ENCODE measurements around the gene MASP2.
A peak's percentile ranks its signal among the peaks of the same experiment; 100 is the strongest.
"Not testable (repeated sequence)": the region's sequence is repeated elsewhere in the genome, so short reads cannot be mapped to it uniquely, and the experiment has no call there.

The MASP2 gene

DNA sequence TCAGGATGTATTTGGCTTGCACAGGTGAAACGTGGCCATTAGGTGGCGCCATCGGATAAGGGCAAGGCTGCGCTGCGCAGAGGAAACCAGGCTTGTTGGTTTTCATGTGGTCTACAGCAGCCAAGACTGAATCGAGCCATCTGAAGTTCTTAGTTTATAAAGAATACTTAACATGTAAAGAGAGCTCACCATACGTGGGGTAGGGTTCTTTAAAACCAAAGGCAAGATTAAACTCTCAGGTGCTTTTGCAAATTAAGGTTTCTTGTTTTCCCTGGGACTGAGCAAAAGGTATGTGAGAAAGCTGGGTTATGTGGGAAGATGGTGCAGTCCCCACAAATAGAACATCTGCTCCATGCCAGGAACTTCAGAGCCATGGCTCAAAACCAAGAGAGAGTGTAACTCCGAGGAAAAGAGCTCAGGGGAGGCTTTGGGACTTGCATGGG is 9.3 kb downstream of the MASP2 start:
- DNase-seq (ENCODE audit: low read depth) = peak; percentile 63

- DNase-seq (ENCODE audit: low read depth) = not testable (repeated sequence)
Observed at GRCh38 chr1:11037019-11037739, 9.9 kb downstream of the MASP2 start.

GRCh38 chr1:11031624-11032262 is 15.3 kb downstream of the MASP2 start:
- DNase-seq (ENCODE audit: low read depth) = no peak

GRCh38 chr1:11030865-11031264 is 16.2 kb downstream of the MASP2 start:
- no peak for DNase-seq (ENCODE audit: low read depth)

DNA sequence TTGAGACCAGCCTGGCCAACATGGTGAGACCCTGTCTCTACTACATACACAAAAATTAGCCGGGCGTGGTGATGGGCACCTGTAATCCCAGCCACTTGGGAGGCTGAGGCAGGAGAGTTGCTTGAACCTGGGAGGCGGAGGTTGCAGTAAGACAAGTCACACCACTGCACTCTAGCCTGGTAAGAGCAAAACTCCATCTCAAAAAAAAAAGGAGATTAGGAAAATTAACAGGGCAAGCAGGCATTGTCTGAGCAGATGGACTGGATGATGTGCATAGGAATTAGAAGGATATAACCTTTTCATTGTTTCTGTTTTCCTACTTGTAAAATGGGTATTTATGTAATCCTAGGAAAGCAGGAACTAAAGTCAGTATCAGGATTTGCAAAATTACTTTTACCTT is 19.0 kb downstream of the MASP2 start:
- DNase-seq (ENCODE audit: low read depth) = no peak

GRCh38 chr1:11027316-11027715 is 19.7 kb downstream of the MASP2 start:
- DNase-seq (ENCODE audit: low read depth) = no peak

GRCh38 chr1:11026903-11027302 is 20.1 kb downstream of the MASP2 start:
- DNase-seq (ENCODE audit: low read depth) = no peak

- no peak for DNase-seq (ENCODE audit: low read depth)
Observed at GRCh38 chr1:11026052-11026451, 21.0 kb downstream of the MASP2 start.

GRCh38 chr1:11025618-11026017 is 21.4 kb downstream of the MASP2 start:
- DNase-seq (ENCODE audit: low read depth) = no peak

DNA sequence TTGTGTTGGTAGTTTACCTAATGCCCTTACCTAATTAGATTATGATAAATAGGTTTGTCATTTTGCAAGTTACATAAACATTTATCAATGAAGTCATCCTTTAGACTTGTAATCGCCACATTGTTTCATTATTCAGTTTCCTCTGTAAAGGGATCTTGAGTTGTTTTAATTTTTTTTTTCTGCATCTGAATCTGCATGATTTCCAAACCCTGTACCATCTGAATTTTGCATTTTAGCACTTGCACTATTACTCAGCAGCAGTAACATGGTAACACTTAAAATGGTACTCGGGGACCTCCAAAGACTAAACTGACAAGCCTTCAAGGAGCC is 22.2 kb downstream of the MASP2 start:
- no peak for DNase-seq (ENCODE audit: low read depth)

GRCh38 chr1:11024154-11024873 is 22.7 kb downstream of the MASP2 start:
- no peak for DNase-seq (ENCODE audit: low read depth)

DNA sequence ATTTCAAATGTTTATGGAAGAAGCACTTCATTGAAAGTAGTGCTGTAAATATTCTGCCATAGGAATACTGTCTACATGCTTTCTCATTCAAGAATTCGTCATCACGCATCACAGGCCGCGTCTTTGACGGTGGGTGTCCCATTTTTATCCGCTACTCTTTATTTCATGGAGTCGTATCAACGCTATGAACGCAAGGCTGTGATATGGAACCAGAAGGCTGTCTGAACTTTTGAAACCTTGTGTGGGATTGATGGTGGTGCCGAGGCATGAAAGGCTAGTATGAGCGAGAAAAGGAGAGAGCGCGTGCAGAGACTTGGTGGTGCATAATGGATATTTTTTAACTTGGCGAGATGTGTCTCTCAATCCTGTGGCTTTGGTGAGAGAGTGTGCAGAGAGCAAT is 23.8 kb downstream of the MASP2 start:
- no peak for DNase-seq (ENCODE audit: low read depth)

DNA sequence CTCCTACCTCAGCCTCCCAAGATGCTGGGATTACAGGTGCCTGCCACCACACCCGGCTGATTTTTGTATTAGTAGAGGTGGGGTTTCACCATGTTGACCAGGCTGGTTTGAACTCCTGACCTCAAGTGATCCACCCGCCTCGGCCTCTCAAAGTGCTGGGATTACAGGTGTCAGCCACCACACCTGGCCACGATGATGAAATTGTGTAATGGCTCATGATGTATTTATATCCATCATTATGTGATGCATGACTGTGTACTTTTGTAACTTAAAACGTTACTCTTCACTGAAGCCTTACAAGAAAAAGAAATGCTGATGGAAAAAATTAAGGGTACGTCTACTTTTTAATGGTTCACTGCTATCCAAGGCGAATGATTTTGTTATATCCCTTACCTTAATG is 27.1 kb downstream of the MASP2 start:
- DNase-seq (ENCODE audit: low read depth) = no peak

GRCh38 chr1:11019358-11019757 is 27.7 kb downstream of the MASP2 start:
- DNase-seq (ENCODE audit: low read depth) = not testable (repeated sequence)

GRCh38 chr1:11013160-11013531 is 33.9 kb downstream of the MASP2 start:
- no peak for DNase-seq (ENCODE audit: low read depth)

DNA sequence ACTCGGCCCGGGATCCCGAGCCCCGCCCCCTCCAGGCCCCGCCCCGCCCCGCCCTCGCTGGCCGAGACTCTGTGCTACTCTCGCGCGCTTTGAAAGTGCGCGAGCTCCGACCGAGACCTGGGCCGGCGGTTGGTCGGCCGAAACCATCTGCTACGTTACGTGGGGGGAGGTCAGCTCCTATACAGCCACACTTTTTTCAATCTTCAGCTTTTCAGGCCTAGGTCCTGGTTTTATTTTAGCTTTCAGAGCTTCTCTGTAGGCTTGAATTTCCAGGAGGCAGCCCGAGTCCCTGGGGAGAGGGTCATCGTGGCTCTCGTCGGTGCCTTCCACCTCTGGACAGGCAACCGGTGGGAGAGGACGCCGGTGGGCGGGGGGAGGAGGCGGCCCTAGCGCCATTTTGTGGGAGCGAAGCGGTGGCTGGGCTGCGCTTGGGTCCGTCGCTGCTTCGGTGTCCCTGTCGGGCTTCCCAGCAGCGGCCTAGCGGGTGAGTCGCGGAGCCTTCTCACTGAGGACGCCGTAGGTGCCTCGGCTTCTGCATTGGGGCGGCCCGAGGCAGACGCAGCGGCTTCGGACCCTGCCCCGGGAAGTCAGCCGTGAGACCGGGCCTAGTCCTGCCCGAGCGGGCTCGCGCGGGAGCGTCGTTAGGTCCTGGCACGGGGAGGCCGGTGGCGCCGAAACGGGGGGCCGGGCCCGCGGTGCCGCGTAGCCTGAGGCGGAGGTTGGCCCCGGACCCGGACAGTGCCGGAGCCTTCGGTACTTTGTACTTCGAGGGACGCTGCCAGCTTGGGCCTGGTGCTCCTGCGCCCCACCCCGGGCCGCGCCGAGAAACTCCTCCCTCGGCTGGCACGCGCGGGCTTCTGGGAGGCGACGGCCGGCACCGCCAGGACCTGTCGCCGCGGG is 34.5 kb downstream of the MASP2 start, which contains the start of gene TARDBP:
Gene TARDBP (plus strand): TSS at position 395 of the 900 bp plus-strand sequence. CDS start 1,074 bp downstream, outside the sequence.
- DNase-seq (ENCODE audit: low read depth) = peak; percentile 80

DNA sequence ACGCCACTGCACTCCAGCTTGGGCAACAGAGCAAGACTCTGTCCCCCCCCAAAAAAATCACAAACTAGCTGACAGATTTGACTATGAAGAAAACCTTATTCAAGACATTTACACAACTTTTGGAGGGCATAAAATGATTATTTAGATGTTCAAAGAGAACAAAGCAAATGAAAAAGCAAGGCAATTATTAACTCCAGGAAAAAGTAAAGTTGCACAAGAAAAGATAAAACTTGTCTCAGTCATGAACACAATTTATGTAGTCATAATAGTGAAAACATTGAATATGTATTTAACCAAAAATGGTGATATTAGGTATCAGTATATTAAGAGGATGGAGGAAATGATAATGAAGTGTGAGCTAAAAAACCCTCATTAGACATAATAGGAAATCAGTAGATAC is 46.5 kb downstream of the MASP2 start:
- no peak for DNase-seq (ENCODE audit: low read depth)

DNA sequence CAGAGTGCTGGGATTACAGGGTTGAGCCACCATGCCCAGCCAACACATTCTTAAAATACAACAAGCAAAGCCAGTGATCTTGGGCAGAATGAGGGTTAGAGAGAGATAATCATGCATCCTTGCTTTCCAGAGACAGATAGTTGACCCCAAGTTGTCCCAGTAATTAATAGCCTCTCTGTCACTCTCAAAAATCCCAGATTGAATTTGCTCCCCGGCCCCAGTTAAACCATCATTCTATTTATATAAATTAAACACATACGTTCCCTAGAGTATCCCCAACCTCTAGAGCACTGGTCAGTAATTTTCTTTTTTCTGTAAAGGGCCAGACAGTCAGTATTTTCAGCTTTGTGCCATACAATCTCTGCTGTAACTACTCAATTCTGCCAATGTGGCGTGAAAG is 50.9 kb downstream of the MASP2 start:
- DNase-seq (ENCODE audit: low read depth) = no peak

DNA sequence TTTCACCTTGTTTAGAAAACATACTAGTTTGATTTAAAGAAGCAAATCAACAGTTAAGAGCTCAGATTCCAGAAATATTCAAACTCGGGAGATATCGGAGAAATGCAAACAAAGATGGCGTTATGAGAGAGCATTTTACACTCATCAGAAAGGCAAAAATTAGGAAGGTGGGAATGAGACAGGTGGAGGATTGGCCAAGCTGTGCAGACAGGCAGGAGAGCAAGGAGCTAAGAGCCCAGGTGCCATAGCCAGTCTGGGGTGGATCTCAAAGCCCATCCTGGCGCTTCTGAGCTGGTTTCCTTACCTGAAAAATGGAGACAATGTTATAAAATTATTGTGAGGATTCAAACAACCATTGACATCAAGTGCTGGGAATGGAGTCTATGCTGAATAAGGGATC is 54.2 kb downstream of the MASP2 start:
- no peak for DNase-seq (ENCODE audit: low read depth)

DNA sequence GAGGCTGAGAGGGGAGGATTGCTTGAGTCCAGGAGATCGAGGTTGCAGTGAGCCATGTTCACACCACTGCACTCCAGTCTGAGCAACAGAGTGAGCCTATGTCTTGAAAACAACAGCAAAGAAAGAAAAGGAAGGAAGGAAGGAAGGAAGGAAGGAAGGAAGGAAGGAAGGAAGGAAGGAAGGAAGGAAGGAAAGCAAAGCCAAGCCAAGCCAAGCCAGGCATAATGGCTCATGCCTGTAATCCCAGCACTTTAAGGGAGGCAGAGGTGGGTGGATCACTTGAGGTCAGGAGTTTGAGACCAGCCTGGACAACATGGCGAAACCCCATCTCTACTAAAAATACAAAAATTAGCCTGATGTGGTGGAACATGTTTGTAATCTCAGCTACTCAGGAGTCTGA is 55.0 kb downstream of the MASP2 start:
- DNase-seq (ENCODE audit: low read depth) = not testable (repeated sequence)

DNA sequence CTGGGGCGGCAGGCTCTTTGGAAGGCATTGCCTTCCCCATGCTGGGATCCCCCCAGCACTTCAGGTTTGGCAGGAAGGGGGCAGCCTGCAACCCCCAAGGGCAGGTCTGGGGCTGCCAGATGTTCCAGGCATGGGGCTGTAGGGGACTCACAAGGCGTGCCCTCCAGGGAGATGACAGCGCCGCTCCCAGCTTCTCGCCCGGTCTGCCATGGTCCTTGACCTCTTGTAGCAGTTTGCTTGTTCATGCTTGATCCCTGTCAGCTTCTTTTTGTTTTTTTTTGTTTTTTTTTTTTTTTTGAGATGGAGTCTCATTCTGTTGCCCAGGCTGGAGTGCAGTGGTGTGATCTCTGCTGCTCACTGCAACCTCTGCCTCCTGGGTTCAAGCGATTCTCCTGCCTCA is 56.2 kb downstream of the MASP2 start:
- DNase-seq (ENCODE audit: low read depth) = no peak

DNA sequence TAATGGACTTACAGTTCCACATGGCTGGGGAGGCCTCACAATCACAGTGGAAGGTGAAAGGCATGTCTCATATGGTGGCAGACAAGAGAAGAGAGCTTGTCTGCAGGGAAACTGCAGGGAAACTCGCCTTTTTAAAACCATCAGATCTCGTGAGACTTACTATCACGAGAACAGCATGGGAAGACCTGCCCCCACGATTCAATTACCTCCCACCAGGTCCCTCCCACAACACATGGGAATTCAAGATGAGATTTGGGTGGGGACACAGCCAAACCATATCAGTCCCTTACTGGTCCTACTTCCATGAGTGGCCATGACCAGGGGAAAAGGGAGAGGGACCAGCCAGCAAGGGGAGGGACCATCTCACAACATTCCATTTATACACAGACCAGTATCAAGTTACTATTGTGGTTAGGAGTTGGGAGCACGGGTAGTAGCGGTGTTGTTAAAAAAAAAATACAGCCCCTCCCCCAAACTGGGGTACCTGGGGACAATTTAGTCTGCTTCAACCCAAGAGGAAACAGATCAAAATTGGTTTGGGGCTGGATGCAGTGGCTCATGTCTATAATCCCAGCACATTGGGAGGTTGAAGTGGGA is 57.0 kb downstream of the MASP2 start:
- DNase-seq (ENCODE audit: low read depth) = not testable (repeated sequence)
